NCI-H2196 treated with DMSO at 0.1 percent for 48 hours (cell line): ENCODE measurements around the gene MEGF8.
A peak's percentile ranks its signal among the peaks of the same experiment; 100 is the strongest.
"Not testable (repeated sequence)": the region's sequence is repeated elsewhere in the genome, so short reads cannot be mapped to it uniquely, and the experiment has no call there.

Source experiments
- DNase-seq: peaks from one replicate; lab custom pipeline; 2025; ENCODE audit not compliant: unreplicated experiment; lab: John Stamatoyannopoulos, UW

The MEGF8 gene

GRCh38 chr19:42331333-42331732 is 5.9 kb downstream of the MEGF8 start:
- not testable (repeated sequence) for DNase-seq

DNA sequence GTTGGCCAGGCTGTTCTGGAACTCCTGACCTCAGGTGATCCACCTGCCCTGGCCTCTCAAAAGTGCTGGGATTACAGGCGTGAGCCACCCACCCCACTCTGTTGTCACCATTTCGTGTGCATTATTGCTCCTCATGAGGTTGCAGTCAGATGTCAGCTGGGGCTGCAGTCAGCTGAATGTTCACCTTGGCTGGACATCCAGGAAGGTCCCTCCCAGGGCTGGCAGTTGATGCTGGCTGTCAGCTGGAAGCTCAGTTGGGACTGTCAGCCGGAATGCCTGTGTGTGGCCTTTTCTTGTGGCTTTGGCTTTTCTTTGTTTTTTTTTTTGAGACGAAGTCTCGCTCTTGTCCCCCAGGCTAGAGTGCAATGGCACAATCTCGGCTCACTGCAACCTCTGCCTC is 6.6 kb downstream of the MEGF8 start:
- no peak for DNase-seq

- no peak for DNase-seq
These were observed 7.6 kb downstream of the MEGF8 start for GRCh38 chr19:42333018-42333417.

- DNase-seq: no peak
These were observed 8.7 kb downstream of the MEGF8 start for GRCh38 chr19:42333975-42334696.

GRCh38 chr19:42334697-42335373 is 9.4 kb downstream of the MEGF8 start:
- DNase-seq: no peak

DNA sequence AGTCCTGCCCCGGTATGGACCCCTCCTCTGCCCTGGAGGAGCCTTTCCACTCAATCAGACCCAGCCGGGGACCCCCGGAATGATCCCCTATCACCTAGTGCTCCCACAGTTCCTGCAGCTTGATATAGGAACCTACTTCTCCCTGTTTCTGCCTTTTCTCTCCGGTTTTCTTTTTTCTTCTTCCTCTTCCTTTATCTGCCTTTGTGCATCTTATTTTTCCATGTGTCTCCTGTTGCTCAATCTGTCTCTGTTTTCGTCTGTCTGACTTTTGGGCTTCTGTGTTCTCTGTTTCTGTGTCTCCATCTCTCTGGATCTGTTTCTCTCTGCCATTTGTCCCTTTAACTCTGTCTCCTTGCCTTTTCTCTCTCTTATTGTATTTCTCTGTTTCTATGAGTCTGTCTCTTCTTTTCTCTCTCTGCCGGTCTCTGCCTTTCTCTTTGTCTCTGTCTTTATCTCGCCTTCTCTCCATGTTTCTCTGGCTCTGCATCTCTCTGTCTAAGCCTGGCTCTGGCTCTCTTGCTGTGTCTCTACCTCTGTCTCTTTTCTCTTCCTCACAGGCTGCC is 10.0 kb downstream of the MEGF8 start:
- no peak for DNase-seq

DNA sequence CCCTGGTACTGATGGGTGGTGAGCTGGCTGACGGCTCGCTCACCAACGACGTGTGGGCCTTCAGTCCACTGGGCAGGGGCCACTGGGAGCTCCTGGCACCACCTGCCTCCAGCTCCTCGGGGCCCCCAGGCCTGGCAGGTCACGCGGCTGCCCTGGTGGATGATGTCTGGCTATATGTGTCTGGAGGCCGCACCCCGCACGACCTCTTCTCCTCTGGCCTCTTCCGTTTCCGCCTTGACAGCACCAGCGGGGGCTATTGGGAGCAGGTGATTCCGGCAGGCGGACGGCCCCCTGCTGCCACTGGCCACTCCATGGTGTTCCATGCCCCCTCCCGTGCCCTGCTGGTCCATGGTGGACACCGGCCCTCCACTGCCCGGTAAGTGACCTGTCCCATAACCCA is 10.5 kb downstream of the MEGF8 start:
- no peak for DNase-seq

DNA sequence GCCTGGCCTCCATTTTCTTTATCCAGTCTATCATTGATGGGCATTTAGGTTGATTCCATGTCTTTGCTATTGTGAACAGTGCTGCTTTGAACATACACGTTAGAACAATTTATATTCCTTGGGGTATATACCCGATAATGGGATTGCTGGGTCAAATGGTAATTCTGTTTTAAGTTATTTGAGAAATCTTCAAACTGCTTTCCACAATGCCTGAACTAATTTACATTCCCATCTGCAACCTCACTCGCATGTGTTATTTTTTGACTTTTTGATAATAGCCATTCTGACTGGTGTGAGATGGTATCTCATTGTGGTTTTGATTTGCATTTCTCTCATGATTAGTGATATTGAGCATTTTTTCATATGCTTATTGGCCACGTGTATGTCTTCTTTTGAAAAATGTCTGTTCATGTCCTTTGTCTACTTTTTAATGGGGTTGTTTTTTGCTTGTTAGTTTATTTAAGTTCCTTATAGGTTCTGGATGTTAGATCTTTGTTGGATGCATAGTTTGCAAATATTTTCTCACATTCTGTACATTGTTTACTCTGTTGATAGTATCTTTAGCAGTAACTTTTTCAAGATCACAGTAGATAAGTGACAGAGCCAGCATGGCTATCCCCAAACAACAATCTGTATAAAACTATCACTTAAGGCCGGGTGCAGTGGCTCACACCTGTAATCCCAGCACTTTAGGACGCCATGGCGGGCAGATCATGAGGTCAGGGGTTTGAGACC is 13.9 kb downstream of the MEGF8 start:
- DNase-seq: not testable (repeated sequence)

GRCh38 chr19:42339922-42340321 is 14.5 kb downstream of the MEGF8 start:
- DNase-seq: not testable (repeated sequence)

- DNase-seq: no peak
These were observed 18.1 kb downstream of the MEGF8 start for GRCh38 chr19:42343344-42344110.

GRCh38 chr19:42344336-42344893 is 19.0 kb downstream of the MEGF8 start:
- no peak for DNase-seq

DNA sequence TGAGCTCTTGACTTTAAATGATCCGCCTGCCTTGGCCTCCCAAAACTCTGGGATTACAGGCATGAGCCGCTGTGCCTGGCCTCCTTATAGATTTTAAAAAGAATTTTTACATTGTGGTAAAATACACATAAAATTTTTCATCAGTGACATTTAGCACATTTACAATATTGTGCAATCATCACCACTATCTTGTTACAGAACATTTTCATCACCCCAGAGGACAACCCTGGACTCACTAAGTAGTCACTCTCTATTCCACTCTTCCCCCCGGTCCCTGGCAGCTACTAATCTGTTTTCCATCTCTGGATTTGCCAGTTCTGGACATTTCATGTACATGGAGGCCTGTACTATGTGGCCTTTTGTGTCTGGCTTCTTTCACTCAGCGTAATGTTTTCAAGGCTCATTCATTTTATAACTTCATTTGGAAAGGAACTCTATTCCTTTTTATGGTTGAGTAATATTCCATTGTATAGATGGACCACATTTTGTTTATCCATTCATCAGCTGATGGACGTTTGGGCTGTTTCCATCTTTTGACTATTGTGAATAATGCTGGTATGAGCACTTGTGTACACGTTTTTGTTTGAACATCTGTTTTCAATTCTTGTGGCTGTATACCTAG is 19.9 kb downstream of the MEGF8 start:
- DNase-seq: no peak

GRCh38 chr19:42348211-42348610 is 22.8 kb downstream of the MEGF8 start:
- no peak for DNase-seq

DNA sequence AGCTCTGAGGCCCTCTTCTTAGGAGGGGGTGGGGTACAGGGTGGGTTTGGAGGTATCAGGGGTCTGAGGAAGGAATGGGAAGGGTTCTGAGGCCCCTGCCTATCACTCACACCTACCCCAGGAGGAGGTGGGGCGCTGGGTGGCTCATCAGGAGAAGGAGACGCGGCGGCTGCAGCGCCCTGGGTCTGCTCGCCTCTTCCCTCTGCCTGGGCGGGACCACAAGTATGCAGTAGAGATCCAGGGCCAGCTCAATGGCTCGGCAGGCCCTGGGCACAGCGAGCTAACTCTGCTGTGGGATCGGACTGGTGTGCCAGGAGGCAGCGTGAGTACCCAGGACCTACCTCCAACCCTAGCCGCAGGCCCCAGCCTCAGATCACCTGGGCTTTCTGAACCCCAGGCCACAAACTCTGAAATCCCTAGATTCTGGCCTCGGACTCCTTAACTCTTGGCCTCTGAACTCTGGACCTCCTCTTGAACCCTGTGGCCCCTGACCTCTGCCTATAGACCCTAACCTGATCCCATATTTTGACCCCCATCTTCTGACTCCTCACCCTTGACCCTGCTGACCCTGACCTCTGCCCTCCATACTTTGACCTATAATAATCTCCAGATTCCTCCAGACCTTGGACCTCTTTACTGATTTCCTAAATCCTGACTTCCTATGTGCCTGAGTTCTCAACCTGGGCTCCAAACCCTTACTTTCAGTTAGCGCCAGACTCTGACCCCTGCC is 24.1 kb downstream of the MEGF8 start:
- no peak for DNase-seq

- no peak for DNase-seq
These were observed 25.0 kb downstream of the MEGF8 start for GRCh38 chr19:42350417-42350816.

GRCh38 chr19:42351079-42351735 is 25.8 kb downstream of the MEGF8 start:
- no peak for DNase-seq

DNA sequence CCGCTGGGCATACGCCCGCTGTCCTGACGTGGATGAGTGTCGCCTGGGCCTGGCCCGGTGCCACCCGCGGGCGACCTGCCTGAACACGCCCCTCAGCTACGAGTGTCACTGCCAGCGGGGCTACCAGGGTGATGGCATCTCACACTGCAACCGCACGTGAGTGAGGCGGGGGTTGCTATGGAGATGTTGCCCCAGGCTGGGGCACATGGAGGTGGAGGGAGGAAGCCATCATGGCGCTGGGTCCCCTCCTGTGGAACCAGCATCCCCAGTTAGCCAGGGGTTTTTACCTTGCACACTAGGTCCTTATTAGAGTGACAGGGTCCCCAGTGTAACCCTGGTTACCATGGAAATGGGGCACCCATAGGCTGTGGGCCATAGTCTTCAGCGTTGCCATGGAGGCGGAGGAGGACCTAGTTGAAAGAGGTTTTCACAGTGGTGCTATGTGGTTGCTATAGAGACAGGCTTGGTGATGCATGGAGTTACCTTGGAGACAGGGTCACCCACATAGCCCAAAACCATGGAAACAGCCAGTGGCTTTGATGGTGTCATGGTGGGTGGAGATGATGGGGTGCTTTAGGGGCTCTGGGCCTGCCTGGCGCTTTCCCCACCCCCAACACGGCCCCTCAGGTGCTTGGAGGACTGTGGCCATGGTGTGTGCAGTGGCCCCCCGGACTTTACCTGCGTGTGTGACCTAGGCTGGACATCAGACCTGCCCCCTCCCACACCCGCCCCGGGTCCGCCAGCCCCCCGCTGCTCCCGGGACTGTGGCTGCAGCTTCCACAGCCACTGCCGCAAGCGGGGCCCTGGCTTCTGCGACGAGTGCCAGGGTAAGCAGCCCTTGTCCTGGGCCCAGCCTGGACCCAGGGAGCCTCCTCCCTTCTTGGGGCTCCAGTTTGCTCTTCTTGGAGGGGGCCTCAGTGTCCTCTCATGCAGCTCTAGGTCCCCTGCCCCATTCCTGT is 27.1 kb downstream of the MEGF8 start:
- peak; percentile 13 for DNase-seq
